ENCODE data around the gene NCBP3.
"Not testable (repeated sequence)": the region's sequence is repeated elsewhere in the genome, so short reads cannot be mapped to it uniquely, and the experiment has no call there.

The NCBP3 gene

DNA sequence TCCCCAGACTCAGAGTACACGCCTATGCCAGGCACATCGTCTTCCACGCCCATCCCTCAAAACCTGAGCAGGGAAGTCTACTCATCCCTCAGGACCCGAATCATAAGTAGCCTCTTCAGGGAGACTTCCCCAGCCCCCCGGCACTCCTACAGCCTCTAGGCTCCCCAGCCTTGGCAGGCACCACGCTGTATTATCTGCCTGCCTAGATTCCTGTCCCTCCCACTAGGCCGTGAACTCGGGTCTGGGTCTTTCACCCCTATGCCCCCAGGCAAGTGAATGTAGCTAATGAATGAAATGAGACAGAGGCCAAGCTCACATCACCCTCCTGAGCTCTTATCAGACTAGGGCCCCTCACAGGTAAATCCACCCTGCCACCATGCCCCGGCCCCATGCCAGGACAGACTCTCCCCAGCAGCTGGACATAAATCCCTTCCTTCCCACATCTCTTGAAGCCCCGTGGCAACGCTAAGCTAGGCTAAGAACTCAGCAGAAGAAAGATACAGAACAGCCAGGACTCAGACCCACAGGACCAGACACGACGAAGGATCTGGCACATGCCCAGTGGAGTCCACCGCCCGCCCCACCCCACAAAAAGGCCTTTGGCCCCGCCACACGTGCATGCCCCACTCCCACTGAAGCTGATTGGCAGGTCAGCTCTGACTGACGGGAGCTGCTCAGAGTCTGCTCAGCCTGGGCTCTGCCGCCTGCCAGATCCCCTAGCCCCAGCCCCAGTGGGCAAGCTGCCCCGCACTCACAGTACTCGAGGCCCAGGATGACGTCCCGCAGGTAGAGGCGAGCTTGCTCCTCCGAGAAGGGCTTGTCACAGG, 33.8 kb upstream of the NCBP3 start:
- DNase-seq, result no peak

DNA sequence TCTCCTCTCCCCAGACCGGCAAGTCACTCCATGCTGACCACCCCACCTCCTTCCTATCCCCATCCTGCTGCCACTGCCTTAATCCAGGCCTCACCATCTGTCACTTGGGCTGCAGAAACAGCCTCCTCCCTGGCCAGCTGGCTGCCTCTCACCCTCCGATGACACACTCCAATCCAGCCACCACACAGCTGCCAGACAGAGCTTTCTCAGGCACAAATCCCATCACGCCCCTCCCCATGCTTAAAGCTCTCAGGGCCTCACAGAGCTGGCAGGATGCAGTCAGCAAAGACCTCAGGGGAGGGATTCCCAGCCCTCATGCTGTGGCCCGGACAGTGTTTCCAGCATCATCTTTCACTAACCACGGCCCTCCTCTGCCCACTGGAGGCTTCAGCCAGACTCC, 33.1 kb upstream of the NCBP3 start:
- DNase-seq, result no peak

DNA sequence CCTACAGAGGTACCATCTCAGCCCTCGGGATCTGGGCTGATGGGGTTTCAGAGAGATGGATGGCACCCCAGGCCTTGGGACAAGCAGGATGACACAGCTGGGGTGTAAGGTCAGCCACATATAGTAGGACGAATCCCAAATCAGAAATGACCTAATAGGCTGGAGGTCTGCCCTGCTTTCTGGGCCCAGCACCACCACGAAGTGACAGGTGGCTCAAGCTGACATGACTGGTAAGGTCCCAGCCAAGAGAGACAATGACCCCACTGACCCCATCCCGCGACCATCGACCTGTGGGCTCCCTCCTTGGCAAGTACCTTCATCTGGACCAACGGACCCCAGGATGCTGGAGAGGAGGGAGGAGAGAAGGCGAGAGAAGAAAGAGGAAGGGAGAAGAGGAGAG, 31.2 kb upstream of the NCBP3 start:
- DNase-seq, result no peak

DNA sequence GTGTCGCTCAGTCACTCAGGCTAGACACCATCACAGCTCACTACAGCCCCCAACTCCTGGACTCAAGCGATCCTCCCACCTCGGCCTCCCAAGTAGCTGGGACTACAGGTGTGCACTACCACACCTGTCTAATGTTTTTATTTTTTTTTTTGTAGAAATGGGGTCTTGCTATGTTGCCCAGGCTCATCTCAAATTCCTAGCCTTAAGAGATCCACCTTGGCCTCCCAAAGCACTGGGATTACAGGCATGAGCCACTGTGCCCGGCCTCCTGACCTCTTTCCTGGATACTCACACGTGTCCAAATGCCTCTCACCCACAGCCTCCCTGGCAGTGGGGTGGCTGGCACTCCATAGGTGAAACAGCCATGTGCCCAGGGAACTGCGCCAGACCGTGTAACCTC, 29.3 kb upstream of the NCBP3 start:
- no peak for DNase-seq

DNA sequence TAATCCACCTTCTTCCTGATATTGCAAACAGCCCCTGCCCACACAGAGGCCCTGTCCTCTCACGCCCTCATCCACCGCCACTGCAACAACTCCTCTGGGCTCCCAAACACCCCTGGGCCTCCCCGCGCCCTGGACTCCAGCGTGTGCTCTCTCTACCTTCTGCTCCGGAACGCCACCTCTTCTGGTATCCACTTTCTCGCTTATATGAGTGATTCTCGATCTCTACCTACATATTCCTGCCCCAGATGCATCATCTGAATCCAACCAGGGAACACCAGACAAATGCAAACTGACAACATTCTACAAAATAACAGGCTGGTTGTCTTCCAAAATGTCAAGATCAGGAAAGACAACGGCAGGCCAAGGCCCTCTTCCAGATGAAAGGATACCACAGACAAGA, 27.8 kb upstream of the NCBP3 start:
- DNase-seq, result no peak

DNA sequence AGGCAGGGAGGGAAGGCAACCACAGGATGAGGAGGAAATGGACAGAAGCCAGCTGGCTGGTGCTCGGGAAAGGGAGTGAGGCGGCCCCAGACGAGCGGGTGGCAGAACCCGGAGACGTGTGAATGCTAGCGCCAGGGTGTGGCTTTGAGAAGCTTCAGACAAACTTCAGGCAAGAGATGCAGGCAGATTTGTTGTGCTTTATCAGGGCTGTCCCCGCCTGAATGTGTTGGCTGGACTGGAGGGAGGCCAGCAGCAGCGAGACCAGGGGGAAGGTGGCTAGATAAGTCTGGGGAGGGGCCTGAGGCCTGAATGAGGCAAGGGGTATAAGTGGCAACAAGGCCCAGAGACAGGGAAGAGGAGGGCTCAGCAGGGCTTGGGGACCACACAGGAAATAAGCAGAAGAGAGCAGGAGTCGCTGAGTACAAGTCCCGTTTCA, 24.8 kb upstream of the NCBP3 start:
- no peak for DNase-seq

DNA sequence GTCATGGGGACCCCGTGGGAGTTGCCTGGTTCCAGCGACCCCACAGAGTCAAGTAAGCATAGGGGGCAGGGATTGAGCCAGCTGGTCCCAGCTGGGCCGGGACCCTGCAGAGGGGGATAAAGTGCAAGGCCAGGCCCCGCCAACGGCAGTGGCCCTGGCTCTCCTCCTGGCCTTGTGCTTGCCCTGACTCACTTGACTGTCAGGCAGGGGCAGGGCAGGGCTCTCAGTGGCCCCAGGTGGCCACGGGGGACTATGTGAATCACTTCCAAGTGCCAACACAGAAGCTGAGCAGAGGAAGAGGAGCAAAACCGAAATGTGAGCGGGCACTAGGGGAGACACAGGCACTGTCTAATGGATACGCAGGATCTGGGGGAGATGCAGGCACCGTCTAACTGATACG, 21.6 kb upstream of the NCBP3 start:
- no peak for DNase-seq

DNA sequence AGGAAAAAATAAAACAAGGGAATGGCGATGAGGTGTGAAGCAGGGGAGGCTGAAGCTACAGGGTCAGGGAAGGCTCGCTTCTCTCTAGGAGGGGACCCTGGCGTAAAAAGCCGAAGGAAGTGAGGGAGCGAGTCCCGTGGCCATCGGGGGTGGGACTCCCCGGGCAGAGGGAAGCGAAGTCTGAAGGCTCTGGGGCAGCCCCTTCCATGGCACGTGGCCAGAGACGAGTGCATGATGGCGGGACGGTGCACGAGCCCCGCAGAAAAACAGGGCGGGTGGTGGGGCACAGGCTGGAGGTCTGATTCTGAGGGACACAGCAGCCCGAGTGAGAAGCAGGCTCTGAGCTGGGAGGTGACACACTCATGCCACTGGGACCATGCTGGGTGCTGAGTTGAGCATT, 21.1 kb upstream of the NCBP3 start:
- no peak for DNase-seq

DNA sequence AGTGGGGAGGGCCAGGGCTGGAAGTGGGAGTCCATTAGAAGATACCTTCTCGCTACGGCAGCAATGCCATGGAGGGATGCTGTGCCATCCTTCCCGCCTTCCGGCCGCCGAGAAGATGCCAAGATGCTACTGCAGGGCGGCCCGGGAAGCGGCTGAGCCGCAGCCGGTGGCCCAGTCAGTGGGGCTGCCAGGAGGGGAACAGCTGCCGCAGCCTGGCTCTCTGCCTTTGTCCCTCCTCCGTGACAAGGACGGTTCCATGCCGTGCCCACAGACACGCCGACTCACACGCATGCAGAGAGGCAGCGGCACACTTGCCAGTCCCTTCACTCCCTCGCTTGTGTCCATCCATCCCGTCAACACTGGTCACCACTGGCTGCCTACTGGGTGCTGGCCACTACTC, 20.2 kb upstream of the NCBP3 start:
- DNase-seq, result no peak

DNA sequence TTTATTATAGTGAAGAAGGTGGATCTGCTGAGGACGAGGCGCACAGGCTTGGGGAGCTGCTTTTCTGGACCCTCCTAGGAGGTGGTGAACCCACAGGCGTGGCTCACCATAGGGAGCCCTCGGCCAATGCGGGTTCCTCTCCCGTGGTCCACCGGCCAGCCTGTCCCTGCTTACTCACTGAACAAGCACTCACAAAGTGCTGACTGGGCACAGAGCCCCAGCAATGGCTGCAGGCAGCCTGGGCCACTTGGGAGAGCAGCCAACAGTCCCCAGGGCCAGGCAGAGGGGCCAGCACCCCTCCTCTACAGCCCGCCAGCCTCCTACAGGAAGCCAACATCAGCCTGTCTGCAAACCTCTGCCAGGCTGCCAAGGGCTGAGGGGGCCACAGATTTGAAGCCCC, 19.1 kb upstream of the NCBP3 start:
- DNase-seq, result no peak

DNA sequence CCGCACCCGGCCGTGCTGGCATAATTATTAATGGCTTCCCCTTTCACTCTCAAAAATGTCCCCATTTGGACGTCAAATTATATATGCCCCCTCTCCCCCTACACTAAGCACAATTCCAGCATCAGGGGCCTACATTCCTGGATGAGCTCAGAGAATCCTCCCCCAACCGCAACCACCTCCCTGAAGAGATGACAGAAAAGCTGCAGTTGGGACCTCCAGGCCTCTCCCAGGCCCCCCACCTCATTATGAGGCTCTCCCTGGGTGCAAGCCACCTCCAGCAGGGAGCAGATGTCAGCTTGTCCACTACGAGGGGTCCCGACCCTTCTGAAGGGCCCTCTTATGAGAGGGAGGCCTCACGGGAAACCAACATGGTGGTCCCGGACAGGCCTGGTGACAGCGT, 18.5 kb upstream of the NCBP3 start:
- DNase-seq, result no peak

DNA sequence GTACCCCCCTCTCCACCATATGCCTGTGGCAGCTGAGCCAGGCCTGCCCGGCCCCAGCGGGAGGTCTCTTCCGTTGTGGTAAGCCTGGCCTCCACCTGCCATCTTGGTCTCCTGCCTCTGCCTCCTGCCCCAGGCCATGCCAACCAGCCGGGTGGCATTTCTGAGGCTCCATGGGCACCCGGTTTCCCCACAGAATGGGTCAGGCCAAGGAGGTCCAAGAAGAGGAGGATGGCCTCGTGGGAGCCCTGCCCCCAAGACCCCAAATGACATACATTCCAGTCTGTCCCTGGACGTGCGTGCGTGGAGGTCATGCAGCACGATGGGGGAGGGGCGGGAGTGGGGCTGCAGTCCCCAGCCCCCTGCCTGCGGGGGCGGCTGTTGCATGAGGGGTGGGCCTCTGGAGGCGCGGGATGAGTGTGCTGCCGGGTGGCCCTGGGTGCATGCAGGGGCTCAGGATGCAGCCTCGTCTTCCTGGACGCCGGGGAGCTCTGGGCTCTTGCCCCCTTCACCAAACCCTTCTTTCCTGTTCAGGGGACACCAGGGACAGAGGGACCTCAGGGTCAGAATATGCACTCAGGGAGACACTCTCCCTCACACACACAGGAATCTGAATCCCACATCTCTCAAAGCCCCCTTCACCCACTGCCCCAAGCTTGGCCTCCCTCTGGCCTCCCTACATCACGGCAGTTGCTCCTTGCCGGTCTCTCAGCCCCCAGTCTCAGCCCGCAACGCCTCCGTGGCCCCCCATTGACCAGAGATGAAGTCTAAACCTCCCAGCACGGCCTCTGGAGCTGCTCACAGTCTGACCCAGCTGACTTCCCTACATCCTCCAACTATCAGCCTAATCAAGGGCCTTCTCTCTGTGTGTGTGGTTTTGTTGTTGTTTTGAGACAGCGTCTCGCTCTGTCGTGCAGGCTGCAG, 16.0 kb upstream of the NCBP3 start:
- no peak for DNase-seq

DNA sequence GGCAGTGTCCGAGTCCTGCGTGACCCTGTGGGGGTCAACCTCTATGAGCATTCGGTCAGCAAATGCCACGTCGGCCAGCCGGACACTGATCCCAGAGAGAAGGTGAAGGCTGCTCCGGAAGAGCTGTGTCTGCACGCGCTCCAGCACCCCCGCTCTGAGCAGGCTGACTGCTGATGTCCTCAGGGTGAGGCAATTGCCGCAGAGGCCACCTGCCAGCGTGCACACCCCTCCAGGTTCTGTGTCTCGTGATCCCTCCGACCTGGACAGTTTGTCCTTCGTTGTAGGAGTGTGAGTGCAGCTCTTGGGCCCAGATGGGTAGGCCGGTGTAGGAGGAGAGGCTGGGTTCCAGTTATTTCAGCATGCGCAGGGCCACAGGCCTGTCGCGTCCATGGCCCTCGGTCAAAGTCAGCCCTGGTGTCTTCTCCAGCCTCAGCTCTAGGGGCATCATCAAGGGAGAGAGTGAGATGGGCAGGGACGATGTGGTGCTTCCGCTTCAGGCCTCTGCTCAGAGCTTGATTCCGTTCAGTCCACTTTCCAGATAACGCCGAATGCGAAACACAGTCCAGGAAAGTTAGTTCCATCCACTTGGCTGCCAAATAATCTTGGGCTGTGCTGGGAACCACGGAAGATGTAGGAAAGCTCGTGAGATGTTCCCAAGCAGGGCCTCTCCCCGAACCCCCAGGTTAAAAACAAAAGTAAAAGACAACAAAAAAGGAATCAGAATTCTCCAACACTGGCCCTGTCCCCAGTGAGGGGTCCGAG, 15.1 kb upstream of the NCBP3 start:
- no peak for DNase-seq

DNA sequence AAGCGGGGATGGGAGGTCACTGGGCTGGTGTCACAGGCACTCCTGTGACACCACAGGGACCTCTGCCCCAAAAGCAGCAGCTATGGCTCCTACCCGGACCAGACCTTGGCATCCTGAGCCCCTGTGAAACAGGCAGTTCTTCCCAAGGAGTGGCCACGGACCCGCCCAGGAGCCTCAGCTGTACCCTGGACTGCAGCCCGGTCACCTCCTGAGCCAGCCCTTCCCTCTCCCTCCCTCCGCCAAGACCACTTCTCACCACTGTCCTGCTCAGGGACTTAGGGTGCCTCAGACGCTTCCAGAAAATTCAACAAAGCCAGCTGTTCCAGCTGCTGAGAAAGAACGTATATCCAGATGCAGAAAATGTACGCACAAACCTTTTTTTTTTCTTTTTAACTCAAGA, 13.9 kb upstream of the NCBP3 start:
- no peak for DNase-seq

DNA sequence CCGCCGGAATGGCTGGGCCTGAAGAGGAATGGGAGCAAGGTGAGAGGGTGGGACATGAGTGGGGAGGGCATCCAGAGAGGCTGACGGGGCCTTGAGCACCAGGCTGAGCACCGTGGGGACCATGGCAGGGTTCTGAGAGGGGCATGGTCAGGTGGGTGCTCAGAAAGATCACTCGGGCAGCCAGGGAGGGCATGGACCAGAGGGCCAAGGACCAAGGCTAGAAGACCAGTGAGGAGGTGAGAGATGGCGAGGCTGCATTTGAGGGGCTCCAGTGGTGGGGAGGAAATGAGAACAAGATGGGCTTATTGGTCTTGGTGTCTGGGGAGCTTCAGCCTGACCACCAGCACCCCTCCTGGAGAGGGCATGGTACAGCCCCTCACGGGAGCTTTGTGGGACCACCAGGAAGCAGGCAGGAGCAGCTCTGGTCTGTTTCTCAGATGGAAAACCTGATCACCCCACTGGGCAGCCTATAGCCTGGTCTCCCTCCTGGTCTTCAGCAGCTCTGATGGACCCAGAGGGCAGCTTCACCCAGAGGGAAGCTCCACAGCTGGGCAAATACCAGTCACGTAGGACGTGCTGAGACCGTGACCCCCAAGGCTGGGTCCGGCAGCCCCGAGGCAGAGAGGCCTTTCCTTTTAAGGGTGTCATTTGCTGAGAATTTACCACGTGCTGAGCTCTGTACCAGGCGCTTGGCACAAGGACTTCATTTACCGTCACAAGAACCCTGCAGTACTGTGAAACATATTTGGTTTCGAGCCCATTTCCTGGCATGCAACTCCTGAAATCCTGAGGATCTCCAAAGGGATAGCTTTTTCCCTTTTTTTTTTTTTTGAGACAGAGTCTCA, 11.4 kb upstream of the NCBP3 start:
- no peak for DNase-seq

DNA sequence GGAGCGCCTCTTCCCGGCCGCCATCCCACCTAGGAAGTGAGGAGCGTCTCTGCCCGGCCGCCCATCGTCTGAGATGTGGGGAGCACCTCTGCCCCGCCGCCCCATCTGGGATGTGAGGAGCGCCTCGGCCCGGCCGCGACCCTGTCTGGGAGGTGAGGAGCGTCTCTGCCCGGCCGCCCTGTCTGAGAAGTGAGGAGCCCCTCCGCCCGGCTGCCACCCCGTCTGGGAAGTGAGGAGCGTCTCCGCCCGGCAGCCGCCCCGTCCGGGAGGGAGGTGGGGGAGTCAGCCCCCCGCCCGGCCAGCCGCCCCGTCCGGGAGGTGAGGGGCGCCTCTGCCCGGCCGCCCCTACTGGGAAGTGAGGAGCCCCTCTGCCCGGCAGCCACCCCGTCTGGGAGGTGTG, 8.2 kb upstream of the NCBP3 start:
- DNase-seq, result not testable (repeated sequence)

DNA sequence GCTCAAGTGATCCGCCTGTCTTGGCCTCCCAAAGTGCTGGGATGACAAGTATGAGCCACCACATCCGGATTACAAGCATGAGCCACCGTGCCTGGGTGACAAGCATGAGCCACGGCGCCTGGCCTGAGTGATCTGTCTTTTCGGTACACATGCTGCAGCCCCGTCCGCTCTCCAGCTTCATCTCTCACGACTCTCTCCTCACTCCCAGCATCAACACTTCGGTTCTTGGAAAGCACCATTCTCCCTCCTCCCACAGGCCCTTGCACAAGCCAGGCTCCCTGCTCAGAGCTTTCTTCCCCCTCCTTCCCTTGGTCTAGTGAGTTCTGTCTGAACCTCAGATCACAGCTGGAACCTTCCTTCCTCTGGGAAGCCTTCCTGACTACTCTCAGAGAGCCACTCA, 6.5 kb upstream of the NCBP3 start:
- DNase-seq, result no peak

DNA sequence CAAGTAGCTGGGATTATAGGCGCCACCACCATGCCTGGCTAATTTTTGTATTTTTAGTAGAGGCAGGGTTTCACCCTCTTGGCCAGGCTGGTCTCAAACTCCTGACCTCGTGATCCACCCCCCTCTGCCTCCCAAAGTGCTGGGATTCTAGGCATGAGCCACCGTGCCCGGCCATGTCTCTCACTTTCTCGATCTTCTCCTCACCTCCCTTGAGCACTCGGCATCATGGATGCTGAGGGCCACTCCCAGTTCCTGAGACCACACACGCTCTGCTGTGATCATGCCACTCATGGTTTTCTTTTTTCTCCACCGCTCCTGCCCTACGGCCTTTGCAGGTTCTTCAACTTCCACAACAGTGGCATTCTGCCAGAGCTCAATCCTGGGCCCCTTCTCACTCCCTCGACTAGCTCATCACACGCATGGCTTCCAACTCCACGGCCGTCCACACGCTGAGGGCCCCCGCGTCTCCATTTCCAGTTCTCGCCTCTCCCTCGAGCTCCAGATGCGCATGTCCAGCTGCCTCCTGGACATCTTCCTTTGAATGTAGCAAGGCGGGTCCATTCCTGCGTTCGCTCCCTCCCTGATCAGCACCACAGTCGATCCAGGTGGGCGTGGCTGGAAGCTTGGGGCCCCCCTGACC, 5.5 kb upstream of the NCBP3 start:
- no peak for DNase-seq

DNA sequence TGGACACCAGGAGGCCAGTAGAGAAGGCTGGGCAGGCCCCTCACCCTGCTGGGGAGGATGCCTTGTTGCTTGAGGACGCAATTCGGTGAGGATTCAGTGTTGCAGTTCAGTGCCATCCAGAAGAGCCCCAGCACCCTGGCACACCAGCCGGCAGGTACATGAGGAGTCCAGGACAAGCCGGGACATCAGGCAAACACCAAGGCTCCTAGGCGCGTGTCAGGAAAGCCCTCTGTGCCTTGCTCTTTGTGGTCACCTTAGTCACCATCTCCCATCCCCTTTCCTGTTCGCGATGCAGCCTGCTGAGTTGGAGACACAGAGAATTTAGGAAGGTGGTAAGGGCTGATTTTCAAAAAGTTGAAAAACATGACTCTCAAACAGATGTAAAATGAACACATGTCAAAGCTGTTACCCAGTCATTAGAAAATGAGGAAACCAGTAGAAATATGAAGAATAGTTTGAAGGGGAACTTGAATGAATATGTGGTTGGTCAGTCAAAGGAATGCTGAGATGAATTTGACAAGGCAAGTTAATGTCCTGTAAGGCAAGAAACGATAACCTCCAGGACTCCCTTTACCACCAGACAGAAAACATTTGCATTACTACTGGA, 2.3 kb upstream of the NCBP3 start:
- DNase-seq, result peak in 1 of 2 experiments; percentile 9

DNA sequence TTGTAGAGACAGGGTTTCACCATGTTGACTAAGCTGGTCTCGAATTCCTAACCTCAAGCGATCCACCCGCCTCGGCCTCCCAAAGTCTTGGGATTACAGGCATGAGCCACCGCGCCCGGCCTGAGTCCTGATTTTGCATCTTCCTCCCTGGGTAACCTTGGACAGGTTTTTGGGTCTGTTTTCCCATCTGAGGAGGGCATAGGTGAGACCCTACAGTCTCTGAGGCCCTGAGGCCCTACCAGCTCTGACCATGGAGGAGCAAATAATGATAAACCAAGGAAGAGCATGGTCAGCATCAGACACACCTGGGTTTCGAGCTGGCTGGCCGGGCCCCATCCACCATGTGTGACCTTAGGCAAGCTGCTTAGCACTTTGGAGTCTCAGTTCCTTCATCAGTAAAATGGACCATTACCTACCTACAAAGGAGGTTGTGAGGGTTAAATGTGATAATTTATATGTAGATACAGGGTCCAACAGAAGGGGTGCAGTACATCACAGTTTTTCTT, 1.2 kb upstream of the NCBP3 start:
- DNase-seq, result no peak
